SK-N-SH (cell line): Measurements from ENCODE around the gene ZNF90. TPM values are rescaled to one million over a fixed set of nuclear protein-coding genes. Genes with fewer than 3 reads are reported as not detected.

Source experiments
- CTCF ChIA-PET: fragments of 300-600, 350-600 bp; formaldehyde crosslinking; extraction: SDS; loops from one replicate; lab custom pipeline; 2021; lab: Yijun Ruan, JAX
- POLR2A ChIA-PET: fragments of 350-600 bp; sonication (Branson Sonifier 250); formaldehyde crosslinking; extraction: SDS; loops from one replicate; lab custom pipeline; 2020; ENCODE audit warnings: antibody characterized with exemption, inconsistent platforms; lab: Yijun Ruan, JAX
- DNase-seq: peaks from one replicate; pipeline ENCODE4 v3.0.0; 2012
- H2AFZ ChIP-seq: fragments of 200-600 bp; sonication (generic); 2 replicates; pipeline ENCODE4 v1.8.1; 2016; ENCODE audit warnings: antibody characterized with exemption, mild to moderate bottlenecking, low read depth
- H3F3A ChIP-seq: fragments of 200-600 bp; sonication (generic); replicated peaks from 2 replicates; pipeline ENCODE3; 2016; ENCODE audit warnings: antibody characterized with exemption, mild to moderate bottlenecking; ENCODE audit not compliant: insufficient read depth
- H3K27ac ChIP-seq, 2 experiments: fragments of 200-500 bp in 1 of 2; fragments of 200-600 bp in 1 of 2; sonication (Bioruptor generic) in 1 of 2; sonication (generic), shearing (Covaris generic) in 1 of 2; 2 replicates each; pipeline versions ENCODE4 v1.5.1 to v1.6.1; 2014 to 2016; ENCODE audit warnings: low read depth in 2 of 2, inconsistent platforms in 1 of 2, low read length in 1 of 2, mild to moderate bottlenecking in 1 of 2, mixed read lengths in 1 of 2
- H3K27me3 ChIP-seq: fragments of 200-600 bp; sonication (generic), shearing (Covaris generic); 2 replicates; pipeline ENCODE4 v1.6.1; 2016; ENCODE audit warnings: mixed run types; ENCODE audit not compliant: insufficient read depth
- H3K36me3 ChIP-seq, 2 experiments: fragments of 200-500 bp in 1 of 2; fragments of 200-600 bp in 1 of 2; sonication (Bioruptor generic) in 1 of 2; sonication (generic) in 1 of 2; replicated peaks in 1 of 2; 2 replicates each; pipeline versions ENCODE3 to v1.5.1; 2014 to 2016; ENCODE audit warnings: low read length in 1 of 2, mild to moderate bottlenecking in 1 of 2; ENCODE audit not compliant: insufficient read depth in 2 of 2, control insufficient read depth in 1 of 2
- H3K4me1 ChIP-seq, 2 experiments: fragments of 200-500 bp in 1 of 2; fragments of 200-600 bp in 1 of 2; sonication (Bioruptor generic) in 1 of 2; sonication (generic), shearing (Covaris generic) in 1 of 2; 2 replicates each; pipeline versions ENCODE4 v1.5.1 to v1.6.1; 2014 to 2016; ENCODE audit warnings: low read depth in 1 of 2, low read length in 1 of 2, mixed run types in 1 of 2; ENCODE audit not compliant: insufficient read depth in 2 of 2, control insufficient read depth in 1 of 2
- H3K4me2 ChIP-seq: fragments of 200-600 bp; sonication (generic), shearing (Covaris generic); 2 replicates; pipeline ENCODE4 v1.6.1; 2017; ENCODE audit warnings: mixed run types
- H3K4me3 ChIP-seq, 2 experiments: fragments of 200-500 bp in 1 of 2; fragments of 200-600 bp in 1 of 2; sonication (Bioruptor generic) in 1 of 2; sonication (generic), shearing (Covaris generic) in 1 of 2; 2 replicates each; pipeline versions ENCODE4 v1.5.1 to v1.8.1; 2014 to 2016; ENCODE audit warnings: low read depth in 2 of 2, inconsistent platforms in 1 of 2, low read length in 1 of 2, mild to moderate bottlenecking in 1 of 2, mixed read lengths in 1 of 2, moderate library complexity in 1 of 2
- H3K79me2 ChIP-seq: fragments of 200-600 bp; sonication (generic); 2 replicates; pipeline ENCODE4 v1.8.1; 2017; ENCODE audit warnings: mild to moderate bottlenecking; ENCODE audit not compliant: insufficient read depth
- H3K9ac ChIP-seq: fragments of 200-600 bp; sonication (generic); 2 replicates; pipeline ENCODE4 v1.6.1; 2017; ENCODE audit warnings: mixed run types
- H3K9me2 ChIP-seq: fragments of 200-600 bp; sonication (generic); 2 replicates; pipeline ENCODE4 v1.6.1; 2017; ENCODE audit warnings: mixed run types
- H3K9me3 ChIP-seq: fragments of 200-600 bp; sonication (generic); 2 replicates; pipeline ENCODE4 v1.6.1; 2017; ENCODE audit warnings: mixed run types, mild to moderate bottlenecking, moderate library complexity
- H4K20me1 ChIP-seq: fragments of 200-600 bp; sonication (generic); 2 replicates; pipeline ENCODE4 v1.6.1; 2017; ENCODE audit warnings: mild to moderate bottlenecking, mixed run types; ENCODE audit not compliant: insufficient read depth
- CHD2 ChIP-seq: fragments of 150-350 bp; IDR thresholded peaks from 2 replicates; pipeline ENCODE4 v1.6.1; 2018; ENCODE audit warnings: low read length; ENCODE audit not compliant: partially characterized antibody
- EP300 ChIP-seq, 2 experiments: IDR thresholded peaks; 2 replicates each; pipeline versions ENCODE4 v1.4.0 to v1.6.1; 2012; ENCODE audit warnings: borderline replicate concordance in 1 of 2, low read depth in 1 of 2, low read length in 1 of 2
- EZH2phosphoT487 ChIP-seq: fragments of 200-600 bp; sonication (generic); IDR thresholded peaks from 2 replicates; pipeline ENCODE4 v1.6.1; 2017; ENCODE audit warnings: low read depth, mixed run types, mild to moderate bottlenecking, antibody characterized with exemption, moderate library complexity, borderline replicate concordance
- FOSL2 ChIP-seq: IDR thresholded peaks from 2 replicates; pipeline ENCODE4 v1.4.0; 2012; ENCODE audit warnings: low read depth, mild to moderate bottlenecking, moderate library complexity, borderline replicate concordance
- FOXJ3 ChIP-seq: sonication (generic); formaldehyde crosslinking; IDR thresholded peaks from 2 replicates; pipeline ENCODE4 v1.5.1; 2020; ENCODE audit warnings: mild to moderate bottlenecking, missing genetic modification reagents
- FOXM1 ChIP-seq: IDR thresholded peaks from 2 replicates; pipeline ENCODE4 v1.4.0; 2012; ENCODE audit warnings: low read depth, mild to moderate bottlenecking
- GABPA ChIP-seq: IDR thresholded peaks from 2 replicates; pipeline ENCODE4 v1.4.0; 2012; ENCODE audit warnings: low read depth, mild to moderate bottlenecking
- JUND ChIP-seq: IDR thresholded peaks from 2 replicates; pipeline ENCODE4 v1.4.0; 2012
- MXI1 ChIP-seq: IDR thresholded peaks from 2 replicates; pipeline ENCODE4 v1.6.1; 2012; ENCODE audit warnings: mild to moderate bottlenecking, low read depth, low read length, improper control_type of control experiment
- NFIC ChIP-seq: IDR thresholded peaks from 2 replicates; pipeline ENCODE4 v1.4.0; 2012; ENCODE audit warnings: borderline replicate concordance
- NRF1 ChIP-seq: IDR thresholded peaks from 2 replicates; pipeline ENCODE4 v1.6.1; 2012; ENCODE audit warnings: low read depth, mild to moderate bottlenecking, low read length
- POLR2AphosphoS5 ChIP-seq: IDR thresholded peaks from 2 replicates; pipeline ENCODE4 v1.6.1; 2012; ENCODE audit warnings: low read depth, low read length
- RCOR1 ChIP-seq: fragments of 150-350 bp; IDR thresholded peaks from 2 replicates; pipeline ENCODE4 v1.6.1; 2017; ENCODE audit warnings: antibody characterized with exemption, low read length
- RFX5 ChIP-seq: IDR thresholded peaks from 2 replicates; pipeline ENCODE4 v1.6.1; 2012; ENCODE audit warnings: mild to moderate bottlenecking, improper control_type of control experiment, low read length
- RXRA ChIP-seq: IDR thresholded peaks from 2 replicates; pipeline ENCODE4 v1.4.0; 2012; ENCODE audit warnings: low read depth, mild to moderate bottlenecking, borderline replicate concordance
- TAF1 ChIP-seq: IDR thresholded peaks from 2 replicates; pipeline ENCODE4 v1.6.1; 2012; ENCODE audit warnings: low read depth, mild to moderate bottlenecking, low read length, moderate library complexity, borderline replicate concordance
- TCF12 ChIP-seq: IDR thresholded peaks from 2 replicates; pipeline ENCODE4 v1.4.0; 2012
- TEAD4 ChIP-seq: IDR thresholded peaks from 2 replicates; pipeline ENCODE4 v1.4.0; 2012; ENCODE audit warnings: mild to moderate bottlenecking, borderline replicate concordance; ENCODE audit not compliant: insufficient read depth
- WGBS: methylation state at CpG from one replicate; pipeline ENCODE4 v1.1.6; 2017; ENCODE audit warnings: low lambda C conversion rate; 5-methylcytosine and 5-hydroxymethylcytosine counted together
- polyA plus RNA-seq, 3 experiments: library from polyadenylated mRNA; depleted of rRNA; stranded (reverse); fragments of >200 nt; gene quantifications; 2 replicates each; pipeline ENCODE4 v1.2.3, GENCODE V29; 2012
- TF ChIP-seq, protein P1 (sequence below): IDR thresholded peaks from 2 replicates; pipeline ENCODE4 v1.4.0; 2012; ENCODE audit warnings: low read depth, borderline replicate concordance
- TF ChIP-seq, protein P2 (sequence below): IDR thresholded peaks from 2 replicates; pipeline ENCODE4 v1.4.0; 2012; ENCODE audit warnings: low read depth, borderline replicate concordance
- TF ChIP-seq, protein P3 (sequence below): IDR thresholded peaks from 2 replicates; pipeline ENCODE4; 2012

The ZNF90 gene
- polyA plus RNA-seq, 1 of the 3 experiments (the other 2 are of a cell fraction) = 1.4 TPM

DNA sequence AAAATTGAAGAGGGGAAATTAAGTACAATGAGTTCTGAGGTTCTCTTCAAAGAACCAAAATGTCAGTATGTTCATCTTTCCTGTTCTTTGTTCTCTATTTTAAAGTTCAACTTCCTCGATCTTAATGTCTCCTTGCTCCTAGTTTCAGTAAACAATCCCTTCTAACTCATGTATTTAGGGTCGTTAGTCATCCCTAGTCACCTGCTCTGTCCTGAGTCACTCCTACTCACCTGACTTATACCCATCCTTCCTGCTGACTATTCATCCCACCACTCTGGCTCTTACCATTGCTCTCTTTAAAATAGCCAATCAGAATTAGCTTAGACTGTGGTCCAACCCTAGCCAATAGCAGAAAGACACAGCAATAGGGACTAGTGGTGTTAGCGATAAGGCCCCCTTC lies 24.3 kb downstream of the ZNF90 start (continued):
- no peak for TF ChIP-seq EZH2phosphoT487
- no peak for TF ChIP-seq TEAD4

- no peak overlapping the region for H2AFZ ChIP-seq
- 67% methylated on average over 5 of the region's 5 CpGs for WGBS
- TF ChIP-seq, protein P1, sequence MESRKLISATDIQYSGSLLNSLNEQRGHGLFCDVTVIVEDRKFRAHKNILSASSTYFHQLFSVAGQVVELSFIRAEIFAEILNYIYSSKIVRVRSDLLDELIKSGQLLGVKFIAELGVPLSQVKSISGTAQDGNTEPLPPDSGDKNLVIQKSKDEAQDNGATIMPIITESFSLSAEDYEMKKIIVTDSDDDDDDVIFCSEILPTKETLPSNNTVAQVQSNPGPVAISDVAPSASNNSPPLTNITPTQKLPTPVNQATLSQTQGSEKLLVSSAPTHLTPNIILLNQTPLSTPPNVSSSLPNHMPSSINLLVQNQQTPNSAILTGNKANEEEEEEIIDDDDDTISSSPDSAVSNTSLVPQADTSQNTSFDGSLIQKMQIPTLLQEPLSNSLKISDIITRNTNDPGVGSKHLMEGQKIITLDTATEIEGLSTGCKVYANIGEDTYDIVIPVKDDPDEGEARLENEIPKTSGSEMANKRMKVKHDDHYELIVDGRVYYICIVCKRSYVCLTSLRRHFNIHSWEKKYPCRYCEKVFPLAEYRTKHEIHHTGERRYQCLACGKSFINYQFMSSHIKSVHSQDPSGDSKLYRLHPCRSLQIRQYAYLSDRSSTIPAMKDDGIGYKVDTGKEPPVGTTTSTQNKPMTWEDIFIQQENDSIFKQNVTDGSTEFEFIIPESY = no peak
- TF ChIP-seq MXI1 = no peak
- TF ChIP-seq, protein P2, sequence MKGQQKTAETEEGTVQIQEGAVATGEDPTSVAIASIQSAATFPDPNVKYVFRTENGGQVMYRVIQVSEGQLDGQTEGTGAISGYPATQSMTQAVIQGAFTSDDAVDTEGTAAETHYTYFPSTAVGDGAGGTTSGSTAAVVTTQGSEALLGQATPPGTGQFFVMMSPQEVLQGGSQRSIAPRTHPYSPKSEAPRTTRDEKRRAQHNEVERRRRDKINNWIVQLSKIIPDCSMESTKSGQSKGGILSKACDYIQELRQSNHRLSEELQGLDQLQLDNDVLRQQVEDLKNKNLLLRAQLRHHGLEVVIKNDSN = no peak
- TF ChIP-seq EP300 (IDR thresholded peaks at IDR 0.05; ENCODE audit: borderline replicate concordance in 1 of 2, low read depth in 1 of 2, low read length in 1 of 2) = no peak
- no peak for TF ChIP-seq RFX5
- TF ChIP-seq FOXJ3 (CRISPR knock-in tag) = no peak
- TF ChIP-seq NRF1 = no peak
- no peak for TF ChIP-seq CHD2
- TF ChIP-seq FOSL2 = no peak
- no peak for TF ChIP-seq RCOR1
- no peak for TF ChIP-seq FOXM1
- no peak for TF ChIP-seq TCF12
- TF ChIP-seq NFIC = no peak
- TF ChIP-seq GABPA = no peak
- TF ChIP-seq JUND = no peak
- TF ChIP-seq, protein P3, sequence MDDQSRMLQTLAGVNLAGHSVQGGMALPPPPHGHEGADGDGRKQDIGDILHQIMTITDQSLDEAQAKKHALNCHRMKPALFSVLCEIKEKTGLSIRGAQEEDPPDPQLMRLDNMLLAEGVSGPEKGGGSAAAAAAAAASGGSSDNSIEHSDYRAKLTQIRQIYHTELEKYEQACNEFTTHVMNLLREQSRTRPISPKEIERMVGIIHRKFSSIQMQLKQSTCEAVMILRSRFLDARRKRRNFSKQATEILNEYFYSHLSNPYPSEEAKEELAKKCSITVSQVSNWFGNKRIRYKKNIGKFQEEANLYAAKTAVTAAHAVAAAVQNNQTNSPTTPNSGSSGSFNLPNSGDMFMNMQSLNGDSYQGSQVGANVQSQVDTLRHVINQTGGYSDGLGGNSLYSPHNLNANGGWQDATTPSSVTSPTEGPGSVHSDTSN = no peak
- TF ChIP-seq TAF1 = no peak
- no peak for TF ChIP-seq RXRA
- TF ChIP-seq POLR2AphosphoS5 = no peak
- peaks cover 3% of the 10 kb centered on the region for H3F3A ChIP-seq
- ChIA-PET CTCF (no interaction called here), POLR2A (no interaction called here)
- no peaks in the 10 kb centered on the region for H3K9me2 ChIP-seq
- no peaks in the 10 kb centered on the region for H3K9me3 ChIP-seq
- H3K79me2 ChIP-seq = no peaks in the 10 kb centered on the region
- no peak overlapping the region for H3K4me3 ChIP-seq
- H3K4me2 ChIP-seq = no peak overlapping the region
- no peak overlapping the region for H3K9ac ChIP-seq
- no peaks in the 10 kb centered on the region for H3K27me3 ChIP-seq
- no peaks in the 10 kb centered on the region for H3K4me1 ChIP-seq
- H3K27ac ChIP-seq = no peak overlapping the region
- H3K36me3 ChIP-seq = peaks cover 0 to 3% of the 10 kb centered on the region in 2 experiments
- no peaks in the 10 kb centered on the region for H4K20me1 ChIP-seq
- DNase-seq = no peak
Measured at GRCh38 chr19:20103091-20103740, 25.4 kb downstream of the ZNF90 start.
